PFSK-1 (cell line): Measurements from ENCODE around the gene IFNL2.

Experiments
- POLR2AphosphoS5 ChIP-seq: IDR thresholded peaks from 2 replicates; pipeline ENCODE4 v1.6.1; 2012; ENCODE audit warnings: low read depth, mild to moderate bottlenecking, control low read depth, low read length, moderate library complexity
- REST ChIP-seq, 2 experiments: IDR thresholded peaks; 2 replicates each; pipeline versions ENCODE4 v1.6.1 to v1.8.0; 2011 to 2012; ENCODE audit warnings: low read depth in 2 of 2, low read length in 2 of 2, control low read depth in 1 of 2, inconsistent platforms in 1 of 2, mild to moderate bottlenecking in 1 of 2, moderate library complexity in 1 of 2; ENCODE audit not compliant: insufficient read depth in 1 of 2
- SIN3A ChIP-seq: IDR thresholded peaks from 2 replicates; pipeline ENCODE4 v1.6.1; 2012; ENCODE audit warnings: mild to moderate bottlenecking, low read length, moderate library complexity, borderline replicate concordance; ENCODE audit not compliant: insufficient read depth
- TAF1 ChIP-seq: IDR thresholded peaks from 2 replicates; pipeline ENCODE4 v1.6.1; 2012; ENCODE audit warnings: low read length, control low read depth, borderline replicate concordance; ENCODE audit not compliant: insufficient read depth

GRCh38 chr19:39301021-39301420, 32.8 kb downstream of the IFNL2 start:
- TF ChIP-seq POLR2AphosphoS5 (no peak), REST (IDR thresholded peaks at IDR 0.05; ENCODE audit: insufficient read depth in 1 of 2, low read depth in 2 of 2, low read length in 2 of 2) (no peak), TAF1 (no peak), SIN3A (no peak)
